HG02870 (cell line): Measurements from ENCODE around the gene NKTR.
A peak's percentile ranks its signal among the peaks of the same experiment; 100 is the strongest.
"Not testable (repeated sequence)": the region's sequence is repeated elsewhere in the genome, so short reads cannot be mapped to it uniquely, and the experiment has no call there.

Source experiments
- ATAC-seq: cut with Tn5 transposase; IDR thresholded peaks from one replicate; pipeline ENCODE4 v1.9.1; 2021; ENCODE audit warnings: mild to moderate bottlenecking, moderate library complexity; ENCODE audit not compliant: unreplicated experiment

The NKTR gene

DNA sequence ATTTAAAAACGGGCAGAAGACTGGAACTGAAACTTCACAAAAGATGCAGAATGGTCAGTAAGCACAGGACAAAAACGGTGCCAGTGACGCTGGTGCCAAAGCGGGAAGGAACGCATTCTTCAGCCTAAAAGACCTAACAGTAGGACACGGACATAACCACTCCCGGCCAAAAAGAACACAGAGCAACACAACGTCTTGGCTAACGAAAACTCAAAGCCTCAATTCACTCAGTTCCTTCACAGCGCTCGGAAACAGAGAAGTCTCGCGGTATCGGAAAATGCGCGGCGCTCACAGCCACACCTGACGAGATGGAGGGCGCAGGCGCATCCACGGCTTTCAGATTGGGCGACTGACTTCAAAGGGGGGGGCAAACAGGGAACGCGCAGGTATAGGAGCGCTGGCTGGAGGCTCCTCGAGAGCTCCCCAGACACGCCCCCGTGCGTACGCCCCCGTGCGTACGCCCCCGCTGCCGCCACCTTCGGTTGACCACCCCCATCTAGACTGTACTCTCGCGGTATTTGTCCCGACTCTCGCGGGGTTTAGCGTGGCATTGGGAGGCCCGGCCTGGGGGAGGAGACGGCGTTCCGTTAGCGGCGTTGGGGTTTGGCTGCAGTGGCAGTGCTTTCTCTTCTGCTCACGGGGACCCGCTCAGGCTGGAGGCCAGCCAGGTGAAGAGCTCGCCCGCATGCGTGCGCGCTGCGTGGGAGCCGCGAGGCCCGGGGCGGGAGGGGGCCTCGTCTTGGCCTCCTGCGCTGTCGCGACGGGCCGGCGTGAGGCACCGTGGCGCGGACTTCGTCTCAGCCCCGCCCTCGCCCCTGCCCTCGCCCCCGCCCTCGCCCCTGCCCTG, at the start of gene NKTR:
Gene NKTR (plus strand): TSS at position 576 of the 847 bp plus-strand sequence. CDS start 321 bp downstream, outside the sequence.
- ATAC-seq: peak; percentile 79

DNA sequence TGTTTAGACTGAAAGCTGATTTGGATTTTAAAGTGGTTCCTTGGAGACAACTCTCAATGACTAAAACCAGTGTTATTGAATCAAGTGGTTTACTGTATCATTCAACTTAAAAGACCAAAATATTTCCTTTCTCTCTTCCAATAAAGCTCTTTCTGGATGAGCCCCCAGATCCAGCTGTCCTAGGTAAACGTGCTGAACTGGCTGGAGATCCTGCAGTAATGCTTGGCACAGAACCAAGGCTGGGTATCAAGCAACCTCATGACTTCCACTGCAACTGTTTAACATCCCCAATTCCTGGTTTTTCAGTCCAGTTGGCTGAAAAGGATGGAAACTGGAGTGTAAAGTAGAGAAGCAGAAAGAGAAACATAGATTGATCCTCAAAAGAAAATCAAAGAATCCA, 47.7 kb upstream of the NKTR start:
- no peak for ATAC-seq

GRCh38 chr3:42556089-42556632, 44.3 kb upstream of the NKTR start:
- ATAC-seq: no peak

- ATAC-seq: not testable (repeated sequence)
Observed at GRCh38 chr3:42556817-42557216, 43.7 kb upstream of the NKTR start.

DNA sequence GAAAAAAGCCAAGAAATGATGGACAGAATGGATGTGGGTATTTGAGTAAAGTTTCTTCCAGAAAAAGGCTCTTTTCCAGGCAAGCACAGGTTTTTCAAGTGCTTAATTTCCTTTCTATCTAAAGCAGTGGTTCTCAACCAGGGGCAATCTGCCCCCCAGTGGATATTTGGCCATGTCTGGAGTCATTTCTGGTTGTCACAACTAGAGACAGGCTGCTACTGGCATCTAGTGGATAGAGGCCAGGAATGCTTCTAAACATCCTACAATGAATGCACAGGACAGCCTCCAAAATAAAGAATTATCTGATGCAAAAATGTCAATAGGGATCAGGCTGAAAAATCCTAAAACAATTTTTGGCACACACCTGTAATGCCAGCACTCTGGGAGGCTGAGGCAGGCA, 42.6 kb upstream of the NKTR start:
- no peak for ATAC-seq

DNA sequence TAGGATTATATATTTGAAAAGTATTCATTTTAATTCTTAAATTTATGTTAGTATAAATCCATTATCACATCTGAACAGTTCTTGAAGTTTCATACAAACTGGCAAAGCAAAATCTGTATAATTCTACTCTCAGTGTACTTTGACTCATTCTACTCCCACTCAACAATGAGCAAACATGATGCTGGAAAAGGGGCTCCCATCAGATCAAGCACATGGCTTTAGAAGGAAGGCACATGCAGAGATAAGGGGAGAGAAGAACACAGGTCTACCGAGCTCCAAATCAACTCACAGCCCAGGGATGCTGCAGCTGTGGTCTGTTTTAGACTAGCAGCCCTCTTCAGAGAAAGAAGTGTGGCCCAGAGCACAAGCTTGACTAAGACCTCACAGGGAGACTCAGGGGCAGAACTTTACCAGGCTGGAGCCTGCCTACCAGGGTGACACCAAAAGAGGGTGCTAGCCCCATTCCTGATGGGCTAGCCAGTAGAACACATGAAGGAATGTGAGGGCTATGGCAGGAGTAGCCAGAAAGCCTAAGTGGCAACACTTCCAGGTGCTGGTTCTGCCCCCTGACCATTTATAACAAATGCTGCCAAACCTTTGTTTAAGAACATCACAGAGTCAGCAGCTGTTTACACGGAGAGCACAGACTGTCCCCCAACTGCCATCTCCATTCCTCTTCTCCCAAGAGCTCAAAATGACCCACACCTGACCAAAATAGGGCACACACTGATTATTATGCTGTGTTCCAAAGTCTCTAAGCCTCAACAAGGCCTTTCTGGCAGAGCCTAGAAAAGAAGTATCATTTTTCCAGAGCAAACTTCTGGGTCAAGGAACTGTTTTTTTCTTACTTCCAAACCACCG, 38.2 kb upstream of the NKTR start:
- no peak for ATAC-seq

GRCh38 chr3:42569593-42570142, 30.8 kb upstream of the NKTR start:
- ATAC-seq: no peak

- no peak for ATAC-seq
Observed at GRCh38 chr3:42572278-42572677, 28.2 kb upstream of the NKTR start.

DNA sequence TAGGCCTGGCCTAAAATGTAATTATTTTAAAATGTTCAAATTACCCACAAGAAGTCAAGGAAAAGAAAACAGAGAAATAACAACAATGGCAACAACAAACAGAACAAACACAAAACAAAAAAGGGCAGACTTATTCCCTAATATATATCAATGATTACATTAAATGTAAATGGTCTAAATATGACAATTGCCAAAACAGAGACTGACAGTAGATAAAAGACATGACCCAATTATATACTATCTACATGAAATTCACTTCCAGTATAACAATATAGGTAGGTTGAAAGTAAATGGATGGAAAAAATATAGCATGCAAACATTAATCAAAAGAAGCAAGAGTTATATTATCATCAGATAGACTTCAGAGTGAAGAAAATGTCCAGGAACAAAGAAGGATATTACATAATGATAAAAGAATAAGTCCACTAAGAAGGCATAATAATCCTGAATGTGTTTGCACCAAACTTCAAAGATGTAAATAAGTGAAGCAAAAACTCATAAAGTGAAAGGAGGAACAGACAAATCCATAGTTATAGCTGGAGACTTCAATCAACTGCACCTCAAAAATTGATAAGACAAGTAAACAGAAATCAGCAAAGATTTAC, 25.2 kb upstream of the NKTR start:
- ATAC-seq: no peak

DNA sequence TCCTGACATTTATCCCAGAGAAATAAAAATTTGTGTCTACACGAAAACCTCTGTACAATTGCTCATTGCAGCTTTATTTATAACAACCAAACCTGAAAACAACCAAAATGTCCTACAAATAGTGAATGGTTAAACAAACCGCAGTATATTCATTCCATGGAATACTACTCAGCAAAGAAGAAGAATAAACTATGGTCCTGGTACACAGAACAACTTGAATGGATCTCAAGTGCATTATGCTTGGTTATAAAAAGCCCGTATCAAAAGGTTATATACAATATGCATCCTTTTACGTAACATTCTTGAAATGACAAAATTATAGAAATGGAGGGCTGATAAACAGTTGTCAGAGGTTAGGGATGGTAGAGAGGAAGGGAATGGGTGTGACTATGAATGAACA, 22.4 kb upstream of the NKTR start:
- ATAC-seq: no peak

- ATAC-seq: not testable (repeated sequence)
Observed at GRCh38 chr3:42579346-42579745, 21.1 kb upstream of the NKTR start.

DNA sequence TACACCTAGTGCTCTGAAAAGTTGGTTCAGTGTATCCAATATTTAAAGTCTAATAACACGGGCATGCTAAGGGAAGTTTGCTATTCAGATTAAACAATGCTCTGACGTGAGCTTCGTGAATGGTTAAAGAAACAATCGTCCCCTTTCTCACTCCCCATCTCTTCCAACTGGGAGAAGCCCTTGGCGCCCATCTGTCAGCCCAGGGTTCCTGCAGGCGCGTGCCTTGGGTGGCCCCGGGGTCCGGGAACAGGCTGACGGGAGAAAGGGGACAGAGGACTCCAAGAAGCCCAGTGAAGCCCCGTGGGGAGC, 19.1 kb upstream of the NKTR start:
- no peak for ATAC-seq

GRCh38 chr3:42581709-42582473, 18.6 kb upstream of the NKTR start, which contains the start of gene SEC22C:
Gene SEC22C (minus strand): TSS chr3:42581967. CDS start chr3:42569046, 12,921 bp downstream.
- ATAC-seq: peak; percentile 90

- no peak for ATAC-seq
Observed at GRCh38 chr3:42582474-42583070, 17.9 kb upstream of the NKTR start.

GRCh38 chr3:42588625-42589024, 11.9 kb upstream of the NKTR start:
- ATAC-seq: no peak

DNA sequence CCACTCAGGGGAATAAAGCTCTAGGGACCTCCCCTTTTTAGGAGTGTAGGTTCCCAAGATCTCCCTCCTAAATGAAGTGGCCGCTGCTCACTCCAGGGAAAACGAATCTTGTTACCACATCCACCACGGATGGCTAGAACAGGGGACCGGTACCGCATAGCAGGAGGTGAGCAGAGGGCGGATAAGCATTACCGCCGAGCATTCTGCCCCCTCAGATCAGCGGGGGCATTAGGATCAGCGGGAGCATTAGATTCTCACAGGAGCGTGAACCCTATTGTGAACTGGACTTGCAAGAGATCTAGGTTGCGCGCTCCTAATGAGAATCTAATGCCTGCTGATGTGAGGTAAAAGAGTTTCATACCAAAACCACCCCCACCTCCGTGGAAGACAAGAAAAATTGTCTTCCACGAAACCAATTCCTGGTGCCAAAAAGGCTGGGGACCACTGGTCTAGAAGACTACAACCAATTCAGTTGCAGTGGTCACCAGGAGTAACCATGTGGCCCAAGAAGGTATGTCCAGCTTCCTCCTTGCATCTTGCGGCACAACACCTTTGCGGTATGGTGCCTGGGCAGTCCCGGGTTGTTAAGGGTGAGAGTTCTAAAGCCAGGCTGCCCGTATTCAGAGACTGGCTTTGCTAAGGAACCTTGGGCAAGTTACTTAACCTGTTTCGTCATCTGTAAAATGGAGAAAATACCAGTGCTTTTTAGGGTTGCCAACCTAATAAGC, 10.9 kb upstream of the NKTR start:
- no peak for ATAC-seq

- ATAC-seq: no peak
Observed at GRCh38 chr3:42590989-42591756, 9.3 kb upstream of the NKTR start.

- no peak for ATAC-seq
Observed at GRCh38 chr3:42591811-42592210, 8.7 kb upstream of the NKTR start.
